ENCODE results near the gene ARPC4. TPM values are rescaled to one million over a fixed set of nuclear protein-coding genes. Genes with fewer than 3 reads are reported as not detected.

ARPC4 gene
- polyA plus RNA-seq, 1 experiment: 200 TPM

DNA sequence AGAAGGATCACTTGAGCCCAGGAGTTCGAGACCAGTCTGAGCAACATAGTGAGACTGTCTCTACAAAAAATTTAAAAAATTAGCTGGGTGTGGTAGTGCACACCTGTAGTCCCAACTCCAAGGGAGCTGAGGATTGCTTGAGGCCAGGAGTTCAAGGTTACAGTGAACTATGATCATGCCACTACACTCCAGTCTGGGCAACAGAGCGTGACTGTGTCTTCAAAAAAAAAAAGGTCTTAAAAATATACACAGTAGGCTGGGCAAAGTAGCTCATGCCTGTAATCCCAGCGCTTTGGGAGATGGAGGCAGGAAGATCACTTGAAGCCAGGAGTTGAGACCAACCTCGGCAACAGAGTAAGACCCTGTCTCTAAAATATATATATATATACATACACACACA, 12.0 kb upstream of the ARPC4 start:
- no peak overlapping the region for H3K27ac ChIP-seq (ENCODE audit: low read depth, low read length)
- ChIA-PET CTCF (interaction anchor here (0.5 to 1.1 kb wide), 3 partner anchors 315 to 424 kb away, joined by 3 to 8 read pairs (median 6); no protein-coding TSS in a partner anchor), POLR2A (interaction anchor here (1.6 kb wide), 1 partner anchor 13 kb away, joined by 3 read pairs; no protein-coding TSS in a partner anchor)

GRCh38 chr3:9781551-9781950, 11.3 kb upstream of the ARPC4 start:
- no peak for DNase-seq (ENCODE audit: low read depth, low spot score)
- ChIA-PET CTCF (interaction anchor here (0.6 to 1.2 kb wide), 4 partner anchors 62 to 424 kb away, joined by 3 to 8 read pairs (median 5); no protein-coding TSS in a partner anchor), POLR2A (no interaction called here)
- H3K27ac ChIP-seq (ENCODE audit: low read depth, low read length): no peak overlapping the region
- no peaks in the 10 kb centered on the region for H3K27me3 ChIP-seq (ENCODE audit: control insufficient read depth, insufficient read depth, low read length)
- H3K4me3 ChIP-seq (ENCODE audit: low read depth, low read length): no peak overlapping the region
- peaks cover 2% of the 10 kb centered on the region; the same call in 1 of the 2 replicates for H3K9me3 ChIP-seq (ENCODE audit: control insufficient read depth, insufficient read depth, low read length)
- TF ChIP-seq CTCF (IDR thresholded peaks at IDR 0.05; ENCODE audit: low read depth, low read length): no peak

More for the DNA sequence above, 12.0 kb upstream of the ARPC4 start:
- no peak for TF ChIP-seq CTCF (IDR thresholded peaks at IDR 0.05; ENCODE audit: low read depth, low read length)
- H3K27me3 ChIP-seq (ENCODE audit: control insufficient read depth, insufficient read depth, low read length): no peaks in the 10 kb centered on the region
- H3K9me3 ChIP-seq (ENCODE audit: control insufficient read depth, insufficient read depth, low read length): peaks cover 2% of the 10 kb centered on the region; the same call in 1 of the 2 replicates
- DNase-seq (ENCODE audit: low read depth, low spot score): no peak
- H3K4me3 ChIP-seq (ENCODE audit: low read depth, low read length): no peak overlapping the region

DNA sequence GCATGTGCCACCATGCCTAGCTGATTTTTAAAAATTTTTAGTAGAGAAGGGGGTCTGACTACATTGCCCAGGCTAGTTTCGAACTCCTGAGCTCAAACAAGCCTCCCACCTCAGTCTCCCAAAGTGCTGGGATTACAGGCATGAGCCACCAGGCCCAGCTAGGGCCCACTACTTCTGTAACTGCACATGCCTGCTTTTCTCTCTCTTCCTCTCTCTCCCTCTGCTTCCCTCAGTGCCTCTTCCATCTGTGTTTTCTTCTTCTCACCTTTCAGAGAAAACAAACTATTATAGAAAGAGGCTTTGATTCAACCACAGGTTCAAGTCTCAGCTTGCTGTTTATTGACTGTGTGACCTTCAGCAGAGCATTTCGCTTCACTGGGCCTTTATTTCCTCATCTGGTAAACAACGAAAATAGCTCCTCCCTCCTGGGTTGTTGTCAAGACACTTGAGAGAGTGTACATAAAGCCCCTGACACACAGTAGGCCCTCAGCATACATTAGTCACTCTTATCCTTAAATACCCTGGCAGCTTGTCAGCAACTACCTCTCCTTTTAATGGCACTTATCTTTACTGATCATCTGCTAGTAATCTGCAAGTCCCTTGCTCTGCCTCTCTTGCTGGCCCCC, 10.8 kb upstream of the ARPC4 start:
- H3K27ac ChIP-seq (ENCODE audit: low read depth, low read length): no peak overlapping the region
- peaks cover 2% of the 10 kb centered on the region; the same call in 1 of the 2 replicates for H3K9me3 ChIP-seq (ENCODE audit: control insufficient read depth, insufficient read depth, low read length)
- POLR2A ChIA-PET: interaction anchor here (1.1 kb wide), 1 partner anchor 35 kb away, joined by 3 read pairs; no protein-coding TSS in a partner anchor
- H3K27me3 ChIP-seq (ENCODE audit: control insufficient read depth, insufficient read depth, low read length): no peaks in the 10 kb centered on the region
- CTCF ChIA-PET: interaction anchor here (0.6 to 1.2 kb wide), 3 partner anchors 62 to 423 kb away, joined by 3 to 6 read pairs (median 4); no protein-coding TSS in a partner anchor
- TF ChIP-seq CTCF (IDR thresholded peaks at IDR 0.05; ENCODE audit: low read depth, low read length): no peak
- H3K4me3 ChIP-seq (ENCODE audit: low read depth, low read length): no peak overlapping the region
- no peak for DNase-seq (ENCODE audit: low read depth, low spot score)

DNA sequence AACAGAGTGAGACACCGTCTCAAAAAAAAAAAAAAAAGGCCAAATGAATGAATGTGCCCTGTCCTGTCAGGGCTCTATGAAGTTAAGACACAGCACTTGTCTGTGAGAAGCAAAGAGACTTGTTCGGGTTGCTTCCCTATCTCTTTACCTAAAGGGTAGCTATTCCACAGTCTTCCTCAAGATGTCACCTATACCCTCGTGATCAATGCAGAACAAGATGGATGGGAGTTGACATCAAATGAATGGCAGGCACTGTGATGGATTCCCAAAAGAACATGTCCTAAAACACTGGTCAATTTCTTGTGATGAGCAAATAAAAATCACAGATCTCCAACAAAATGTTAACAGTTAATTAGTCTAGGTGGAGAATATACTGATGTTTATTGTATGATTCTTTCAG, 10.1 kb upstream of the ARPC4 start:
- ChIA-PET POLR2A (interaction anchor here (1.1 kb wide), 1 partner anchor 34 kb away, joined by 3 read pairs; no protein-coding TSS in a partner anchor), CTCF (interaction anchor here (1.2 kb wide), 1 partner anchor 164 kb away, joined by 3 read pairs; no protein-coding TSS in a partner anchor)
- no peak for DNase-seq (ENCODE audit: low read depth, low spot score)
- H3K4me3 ChIP-seq (ENCODE audit: low read depth, low read length): no peak overlapping the region
- H3K27ac ChIP-seq (ENCODE audit: low read depth, low read length): no peak overlapping the region
- TF ChIP-seq CTCF (IDR thresholded peaks at IDR 0.05; ENCODE audit: low read depth, low read length): no peak
- peaks cover 2% of the 10 kb centered on the region; the same call in 1 of the 2 replicates for H3K9me3 ChIP-seq (ENCODE audit: control insufficient read depth, insufficient read depth, low read length)
- H3K27me3 ChIP-seq (ENCODE audit: control insufficient read depth, insufficient read depth, low read length): no peaks in the 10 kb centered on the region

DNA sequence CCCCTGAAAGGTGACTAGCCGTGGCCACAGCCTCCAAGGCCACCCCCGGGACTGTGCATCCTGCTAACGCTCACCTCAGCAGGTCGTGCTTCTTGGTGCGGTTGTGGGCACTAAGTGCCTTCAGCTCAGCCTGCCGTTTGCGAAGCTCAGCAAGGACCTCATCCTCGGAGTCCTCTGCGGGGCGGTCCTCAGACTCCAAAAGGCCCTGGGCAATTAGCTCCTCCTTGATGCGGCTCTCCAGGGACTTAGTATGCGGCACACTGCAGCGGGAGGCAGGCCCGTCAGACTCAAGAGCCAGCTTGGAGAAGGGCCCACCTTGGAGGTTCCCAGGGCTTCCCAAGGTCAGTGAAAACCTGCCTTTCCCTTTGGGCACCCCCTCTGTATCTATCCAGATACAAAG, 8.9 kb upstream of the ARPC4 start:
- POLR2A ChIA-PET: no interaction called here

More for the DNA sequence above, 8.9 kb upstream of the ARPC4 start:
- no peak for TF ChIP-seq CTCF (IDR thresholded peaks at IDR 0.05; ENCODE audit: low read depth, low read length)
- H3K27ac ChIP-seq (ENCODE audit: low read depth, low read length): no peak overlapping the region
- H3K4me3 ChIP-seq (ENCODE audit: low read depth, low read length): no peak overlapping the region
- no peak for DNase-seq (ENCODE audit: low read depth, low spot score)
- H3K9me3 ChIP-seq (ENCODE audit: control insufficient read depth, insufficient read depth, low read length): peaks cover 2% of the 10 kb centered on the region; the same call in 1 of the 2 replicates
- CTCF ChIA-PET: no interaction called here
- H3K27me3 ChIP-seq (ENCODE audit: control insufficient read depth, insufficient read depth, low read length): no peaks in the 10 kb centered on the region

Measured in AG04450 (cell line).